SK-N-SH treated with all-trans-retinoic acid at 6 μM for 48 hours (cell line): Measurements from ENCODE around the gene ACTN4.

Source experiments
- ATAC-seq: fragments of 200-7000 bp; cut with Tn5 transposase; 3 replicates; pipeline ENCODE4 v1.9.1; 2020; ENCODE audit warnings: mild to moderate bottlenecking, moderate library complexity
- ARNTL ChIP-seq: fragments of 450-650 bp; formaldehyde crosslinking; IDR thresholded peaks from 2 replicates; pipeline ENCODE4 v1.5.0; 2020; ENCODE audit warnings: low read depth, mild to moderate bottlenecking, moderate library complexity, borderline replicate concordance
- CSDC2 ChIP-seq: fragments of 250-450 bp; sonication (Bioruptor Pico); IDR thresholded peaks from 2 replicates; pipeline ENCODE4 v1.5.0; 2020; ENCODE audit warnings: mild to moderate bottlenecking, moderate library complexity
- ESRRG ChIP-seq: fragments of 250-450 bp; sonication (Bioruptor Pico); IDR thresholded peaks from 2 replicates; pipeline ENCODE4 v1.6.1; 2021; ENCODE audit warnings: mild to moderate bottlenecking
- GLIS3 ChIP-seq: fragments of 250-450 bp; sonication (Bioruptor Pico); IDR thresholded peaks from 2 replicates; pipeline ENCODE4 v1.5.0; 2020; ENCODE audit warnings: mild to moderate bottlenecking, moderate library complexity
- ISL1 ChIP-seq: fragments of 250-450 bp; sonication (Bioruptor Pico); IDR thresholded peaks from 2 replicates; pipeline ENCODE4 v2.1.2; 2022; ENCODE audit warnings: mild to moderate bottlenecking, moderate library complexity
- OSR1 ChIP-seq: fragments of 250-450 bp; sonication (Bioruptor Pico); IDR thresholded peaks from 2 replicates; pipeline ENCODE4 v1.8.0; 2022; ENCODE audit warnings: moderate library complexity, mild to moderate bottlenecking, inconsistent platforms
- PPARA ChIP-seq: fragments of 250-450 bp; sonication (Bioruptor Pico); IDR thresholded peaks from 2 replicates; pipeline ENCODE4 v1.5.0; 2020; ENCODE audit warnings: mild to moderate bottlenecking, borderline replicate concordance
- RARB ChIP-seq: fragments of 250-450 bp; sonication (Bioruptor Pico); IDR thresholded peaks from 2 replicates; pipeline ENCODE4 v1.8.0; 2021; ENCODE audit warnings: mild to moderate bottlenecking, moderate library complexity
- SNAI2 ChIP-seq: fragments of 250-450 bp; sonication (Bioruptor Pico); IDR thresholded peaks from 2 replicates; pipeline ENCODE4 v1.5.0; 2020; ENCODE audit warnings: mild to moderate bottlenecking, moderate library complexity
- TCF4 ChIP-seq: fragments of 250-450 bp; sonication (Bioruptor Pico); IDR thresholded peaks from 2 replicates; pipeline ENCODE4 v1.8.0; 2021; ENCODE audit warnings: mild to moderate bottlenecking, moderate library complexity, borderline replicate concordance
- TOX ChIP-seq: fragments of 250-450 bp; sonication (Bioruptor Pico); IDR thresholded peaks from 2 replicates; pipeline ENCODE4 v1.8.0; 2021; ENCODE audit warnings: mild to moderate bottlenecking, moderate library complexity, borderline replicate concordance
- ZC3H10 ChIP-seq: fragments of 250-450 bp; sonication (Bioruptor Pico); IDR thresholded peaks from 2 replicates; pipeline ENCODE4 v1.5.1; 2021; ENCODE audit warnings: mild to moderate bottlenecking, moderate library complexity
- ZFP30 ChIP-seq: fragments of 450-650 bp; formaldehyde crosslinking; IDR thresholded peaks from 2 replicates; pipeline ENCODE4 v1.5.0; 2022; ENCODE audit warnings: mild to moderate bottlenecking, moderate library complexity
- ZNF565 ChIP-seq: fragments of 450-650 bp; formaldehyde crosslinking; conservative IDR thresholded peaks from 2 replicates; pipeline ENCODE4 v1.5.0; 2020; ENCODE audit warnings: low read depth, mild to moderate bottlenecking, moderate library complexity
- ZNF70 ChIP-seq: fragments of 450-650 bp; formaldehyde crosslinking; IDR thresholded peaks from 2 replicates; pipeline ENCODE4 v1.5.0; 2020; ENCODE audit warnings: mild to moderate bottlenecking, moderate library complexity
- ZNF8 ChIP-seq: fragments of 450-650 bp; formaldehyde crosslinking; IDR thresholded peaks from 2 replicates; pipeline ENCODE4 v1.5.0; 2020; ENCODE audit warnings: mild to moderate bottlenecking, moderate library complexity
- TF ChIP-seq, protein P1 (sequence below): fragments of 250-450 bp; sonication (Bioruptor Pico); IDR thresholded peaks from 2 replicates; pipeline ENCODE4 v1.5.1; 2020; ENCODE audit warnings: low read depth, mild to moderate bottlenecking, moderate library complexity
- TF ChIP-seq, protein P2 (sequence below): fragments of 250-450 bp; sonication (Bioruptor Pico); IDR thresholded peaks from 2 replicates; pipeline ENCODE4 v1.8.0; 2020; ENCODE audit warnings: mild to moderate bottlenecking, moderate library complexity, borderline replicate concordance
- TF ChIP-seq, protein P3 (sequence below): fragments of 250-450 bp; sonication (Bioruptor Pico); IDR thresholded peaks from 2 replicates; pipeline ENCODE4 v1.5.1; 2021; ENCODE audit warnings: mild to moderate bottlenecking, moderate library complexity
- TF ChIP-seq, protein P4 (sequence below): fragments of 250-450 bp; sonication (Bioruptor Pico); IDR thresholded peaks from 2 replicates; pipeline ENCODE4 v1.5.0; 2020; ENCODE audit warnings: mild to moderate bottlenecking, moderate library complexity
- TF ChIP-seq, protein P5 (sequence below): fragments of 250-450 bp; sonication (Bioruptor Pico); IDR thresholded peaks from 2 replicates; pipeline ENCODE4 v1.8.0; 2021; ENCODE audit warnings: low read depth, mild to moderate bottlenecking, moderate library complexity, borderline replicate concordance

Gene ACTN4

DNA sequence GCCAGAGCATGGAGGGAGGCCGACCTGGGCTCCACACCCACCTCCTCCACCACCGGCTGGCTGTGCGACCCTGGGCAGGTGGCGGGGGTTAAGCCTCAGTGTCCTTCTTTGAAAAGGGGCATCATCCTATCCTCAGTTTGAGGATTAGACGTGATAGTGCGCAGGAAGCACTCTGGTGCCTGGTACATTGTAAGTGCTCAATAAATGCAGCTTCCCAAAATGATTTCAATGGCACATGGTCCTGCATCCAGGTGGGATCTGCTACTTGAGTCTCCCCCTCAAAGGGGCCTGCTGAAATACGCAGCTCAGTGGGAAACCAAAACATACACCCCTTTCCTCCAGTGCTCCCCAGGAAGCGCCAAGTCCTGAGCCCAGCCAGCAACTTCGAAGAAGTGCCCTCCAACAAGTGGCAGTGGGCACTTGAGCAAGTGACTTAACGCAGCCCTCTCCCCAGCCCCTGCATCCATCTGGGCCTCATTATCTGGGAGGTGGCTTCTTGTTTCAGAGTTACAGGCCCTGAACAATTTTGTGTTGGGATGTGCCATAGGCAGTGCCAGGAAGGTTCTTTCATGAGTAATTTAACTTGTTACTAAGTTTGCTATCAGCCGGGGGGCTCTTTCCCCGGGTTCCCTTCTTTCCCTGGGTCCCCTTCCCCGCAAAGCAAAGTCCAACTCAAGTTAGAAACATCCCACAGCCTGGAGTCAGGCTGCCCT is 17.9 kb downstream of the ACTN4 start (continued):
- no peak for TF ChIP-seq ZNF70 (CRISPR knock-in tag)
- TF ChIP-seq TCF4 = no peak
- TF ChIP-seq ISL1 = no peak
- TF ChIP-seq ZNF565 (CRISPR knock-in tag) = no peak
- TF ChIP-seq, protein P1, sequence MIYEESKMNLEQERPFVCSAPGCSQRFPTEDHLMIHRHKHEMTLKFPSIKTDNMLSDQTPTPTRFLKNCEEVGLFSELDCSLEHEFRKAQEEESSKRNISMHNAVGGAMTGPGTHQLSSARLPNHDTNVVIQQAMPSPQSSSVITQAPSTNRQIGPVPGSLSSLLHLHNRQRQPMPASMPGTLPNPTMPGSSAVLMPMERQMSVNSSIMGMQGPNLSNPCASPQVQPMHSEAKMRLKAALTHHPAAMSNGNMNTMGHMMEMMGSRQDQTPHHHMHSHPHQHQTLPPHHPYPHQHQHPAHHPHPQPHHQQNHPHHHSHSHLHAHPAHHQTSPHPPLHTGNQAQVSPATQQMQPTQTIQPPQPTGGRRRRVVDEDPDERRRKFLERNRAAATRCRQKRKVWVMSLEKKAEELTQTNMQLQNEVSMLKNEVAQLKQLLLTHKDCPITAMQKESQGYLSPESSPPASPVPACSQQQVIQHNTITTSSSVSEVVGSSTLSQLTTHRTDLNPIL (CRISPR knock-in tag) = no peak
- TF ChIP-seq ESRRG (CRISPR knock-in tag) = no peak
- TF ChIP-seq OSR1 (CRISPR knock-in tag) = no peak

DNA sequence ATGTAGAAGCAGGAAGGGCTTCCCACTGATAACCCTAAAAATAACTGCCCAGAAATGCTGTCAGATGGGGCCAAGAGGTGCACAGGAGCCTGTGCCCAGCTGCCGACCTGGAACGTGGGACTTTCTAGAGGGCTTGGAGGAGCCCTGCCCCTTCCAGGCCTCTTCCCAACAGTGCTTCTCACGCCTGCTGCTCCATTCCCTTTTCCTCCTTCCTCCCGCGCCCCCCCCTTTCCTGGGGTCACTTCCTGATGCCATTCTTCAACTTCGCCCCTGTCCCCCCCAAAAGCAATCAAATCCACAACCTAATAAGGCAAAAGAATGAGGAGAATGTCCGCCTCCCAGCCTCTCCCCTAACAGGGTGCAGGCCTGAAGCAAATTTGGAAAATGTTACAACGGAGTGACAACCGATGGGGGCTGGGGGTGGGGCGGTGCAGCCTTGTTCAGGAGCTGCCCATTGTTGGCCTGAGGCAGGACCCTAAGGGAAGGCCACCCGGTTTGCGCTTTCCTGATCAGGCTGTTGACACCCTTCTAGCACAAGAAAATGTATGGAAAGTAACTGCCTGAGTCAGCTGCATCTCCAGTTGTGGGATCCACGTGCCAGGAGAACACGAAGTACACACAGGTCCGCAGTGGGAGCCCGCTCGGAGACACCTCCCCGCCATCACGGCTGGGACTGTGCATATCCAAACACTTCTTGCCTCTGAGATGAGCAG is 18.7 kb downstream of the ACTN4 start:
- 0 out of 2 replicates have a peak, but pooled peaks have one; percentile 24 for TF ChIP-seq CSDC2 (CRISPR knock-in tag)
- TF ChIP-seq, protein P2, sequence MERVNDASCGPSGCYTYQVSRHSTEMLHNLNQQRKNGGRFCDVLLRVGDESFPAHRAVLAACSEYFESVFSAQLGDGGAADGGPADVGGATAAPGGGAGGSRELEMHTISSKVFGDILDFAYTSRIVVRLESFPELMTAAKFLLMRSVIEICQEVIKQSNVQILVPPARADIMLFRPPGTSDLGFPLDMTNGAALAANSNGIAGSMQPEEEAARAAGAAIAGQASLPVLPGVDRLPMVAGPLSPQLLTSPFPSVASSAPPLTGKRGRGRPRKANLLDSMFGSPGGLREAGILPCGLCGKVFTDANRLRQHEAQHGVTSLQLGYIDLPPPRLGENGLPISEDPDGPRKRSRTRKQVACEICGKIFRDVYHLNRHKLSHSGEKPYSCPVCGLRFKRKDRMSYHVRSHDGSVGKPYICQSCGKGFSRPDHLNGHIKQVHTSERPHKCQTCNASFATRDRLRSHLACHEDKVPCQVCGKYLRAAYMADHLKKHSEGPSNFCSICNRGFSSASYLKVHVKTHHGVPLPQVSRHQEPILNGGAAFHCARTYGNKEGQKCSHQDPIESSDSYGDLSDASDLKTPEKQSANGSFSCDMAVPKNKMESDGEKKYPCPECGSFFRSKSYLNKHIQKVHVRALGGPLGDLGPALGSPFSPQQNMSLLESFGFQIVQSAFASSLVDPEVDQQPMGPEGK (CRISPR knock-in tag) = peak; percentile 61; the same call in 1 of the 2 replicates
- TF ChIP-seq SNAI2 = no peak
- no peak for TF ChIP-seq ZFP30 (CRISPR knock-in tag)
- TF ChIP-seq RARB (CRISPR knock-in tag) = 0 out of 2 replicates have a peak, but pooled peaks have one; percentile 24
- ATAC-seq = peak; percentile 44

DNA sequence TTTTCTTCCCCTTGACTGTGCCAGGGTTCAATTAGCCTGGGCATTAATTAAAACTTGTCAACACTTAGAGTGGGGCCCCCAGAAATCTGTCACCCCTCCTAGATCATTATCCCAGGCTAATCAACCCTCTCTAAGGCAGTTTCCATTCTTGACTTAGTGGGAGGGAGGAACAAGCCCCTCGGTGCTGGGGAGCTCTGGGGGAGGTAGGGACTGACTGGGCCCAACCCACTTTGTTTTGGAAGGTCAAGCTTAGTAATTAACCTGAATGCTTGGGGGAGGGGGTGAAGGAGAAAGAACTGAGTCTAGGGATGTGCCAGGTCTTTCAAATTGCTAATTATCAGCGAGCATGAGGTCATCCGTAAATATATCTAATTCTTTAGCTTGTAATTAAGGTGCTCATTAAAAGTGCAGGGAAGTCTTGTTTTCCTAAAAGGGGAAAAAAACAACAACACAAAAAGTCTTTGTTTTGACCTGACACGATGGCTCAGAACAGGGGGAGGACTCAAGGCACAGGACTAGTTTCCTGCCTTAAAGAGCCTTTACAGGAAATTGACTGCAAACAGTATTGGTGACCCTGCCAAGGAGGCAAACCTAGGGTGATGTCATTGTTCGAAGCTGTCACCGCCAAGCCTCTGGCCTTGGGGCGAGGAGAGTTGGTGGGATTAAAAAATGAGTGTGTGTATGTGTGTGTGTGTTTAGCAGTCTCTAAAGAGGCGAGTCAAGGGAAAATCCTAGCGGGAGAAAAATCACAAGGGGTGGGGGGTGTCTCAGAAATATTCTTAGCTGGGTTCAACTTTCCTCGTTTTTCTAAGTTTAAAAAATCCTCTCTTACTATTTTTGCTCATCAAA is 19.4 kb downstream of the ACTN4 start:
- peak; percentile 35 for ATAC-seq

More for the DNA sequence above, 19.4 kb downstream of the ACTN4 start:
- TF ChIP-seq PPARA (CRISPR knock-in tag) (no peak), ARNTL (no peak), SNAI2 (no peak), TCF4 (no peak), TOX (CRISPR knock-in tag) (no peak), ISL1 (no peak; the same call in 1 of the 2 replicates), ZC3H10 (no peak), ZFP30 (CRISPR knock-in tag) (no peak), GLIS3 (CRISPR knock-in tag) (no peak), ZNF8 (CRISPR knock-in tag) (no peak), ZNF70 (CRISPR knock-in tag) (no peak)
- TF ChIP-seq, protein P3, sequence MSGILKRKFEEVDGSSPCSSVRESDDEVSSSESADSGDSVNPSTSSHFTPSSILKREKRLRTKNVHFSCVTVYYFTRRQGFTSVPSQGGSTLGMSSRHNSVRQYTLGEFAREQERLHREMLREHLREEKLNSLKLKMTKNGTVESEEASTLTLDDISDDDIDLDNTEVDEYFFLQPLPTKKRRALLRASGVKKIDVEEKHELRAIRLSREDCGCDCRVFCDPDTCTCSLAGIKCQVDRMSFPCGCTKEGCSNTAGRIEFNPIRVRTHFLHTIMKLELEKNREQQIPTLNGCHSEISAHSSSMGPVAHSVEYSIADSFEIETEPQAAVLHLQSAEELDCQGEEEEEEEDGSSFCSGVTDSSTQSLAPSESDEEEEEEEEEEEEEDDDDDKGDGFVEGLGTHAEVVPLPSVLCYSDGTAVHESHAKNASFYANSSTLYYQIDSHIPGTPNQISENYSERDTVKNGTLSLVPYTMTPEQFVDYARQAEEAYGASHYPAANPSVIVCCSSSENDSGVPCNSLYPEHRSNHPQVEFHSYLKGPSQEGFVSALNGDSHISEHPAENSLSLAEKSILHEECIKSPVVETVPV (CRISPR knock-in tag) = no peak
- TF ChIP-seq, protein P2 (CRISPR knock-in tag) = no peak
- TF ChIP-seq, protein P4, sequence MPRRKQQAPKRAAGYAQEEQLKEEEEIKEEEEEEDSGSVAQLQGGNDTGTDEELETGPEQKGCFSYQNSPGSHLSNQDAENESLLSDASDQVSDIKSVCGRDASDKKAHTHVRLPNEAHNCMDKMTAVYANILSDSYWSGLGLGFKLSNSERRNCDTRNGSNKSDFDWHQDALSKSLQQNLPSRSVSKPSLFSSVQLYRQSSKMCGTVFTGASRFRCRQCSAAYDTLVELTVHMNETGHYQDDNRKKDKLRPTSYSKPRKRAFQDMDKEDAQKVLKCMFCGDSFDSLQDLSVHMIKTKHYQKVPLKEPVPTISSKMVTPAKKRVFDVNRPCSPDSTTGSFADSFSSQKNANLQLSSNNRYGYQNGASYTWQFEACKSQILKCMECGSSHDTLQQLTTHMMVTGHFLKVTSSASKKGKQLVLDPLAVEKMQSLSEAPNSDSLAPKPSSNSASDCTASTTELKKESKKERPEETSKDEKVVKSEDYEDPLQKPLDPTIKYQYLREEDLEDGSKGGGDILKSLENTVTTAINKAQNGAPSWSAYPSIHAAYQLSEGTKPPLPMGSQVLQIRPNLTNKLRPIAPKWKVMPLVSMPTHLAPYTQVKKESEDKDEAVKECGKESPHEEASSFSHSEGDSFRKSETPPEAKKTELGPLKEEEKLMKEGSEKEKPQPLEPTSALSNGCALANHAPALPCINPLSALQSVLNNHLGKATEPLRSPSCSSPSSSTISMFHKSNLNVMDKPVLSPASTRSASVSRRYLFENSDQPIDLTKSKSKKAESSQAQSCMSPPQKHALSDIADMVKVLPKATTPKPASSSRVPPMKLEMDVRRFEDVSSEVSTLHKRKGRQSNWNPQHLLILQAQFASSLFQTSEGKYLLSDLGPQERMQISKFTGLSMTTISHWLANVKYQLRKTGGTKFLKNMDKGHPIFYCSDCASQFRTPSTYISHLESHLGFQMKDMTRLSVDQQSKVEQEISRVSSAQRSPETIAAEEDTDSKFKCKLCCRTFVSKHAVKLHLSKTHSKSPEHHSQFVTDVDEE (CRISPR knock-in tag) = no peak
- TF ChIP-seq, protein P5, sequence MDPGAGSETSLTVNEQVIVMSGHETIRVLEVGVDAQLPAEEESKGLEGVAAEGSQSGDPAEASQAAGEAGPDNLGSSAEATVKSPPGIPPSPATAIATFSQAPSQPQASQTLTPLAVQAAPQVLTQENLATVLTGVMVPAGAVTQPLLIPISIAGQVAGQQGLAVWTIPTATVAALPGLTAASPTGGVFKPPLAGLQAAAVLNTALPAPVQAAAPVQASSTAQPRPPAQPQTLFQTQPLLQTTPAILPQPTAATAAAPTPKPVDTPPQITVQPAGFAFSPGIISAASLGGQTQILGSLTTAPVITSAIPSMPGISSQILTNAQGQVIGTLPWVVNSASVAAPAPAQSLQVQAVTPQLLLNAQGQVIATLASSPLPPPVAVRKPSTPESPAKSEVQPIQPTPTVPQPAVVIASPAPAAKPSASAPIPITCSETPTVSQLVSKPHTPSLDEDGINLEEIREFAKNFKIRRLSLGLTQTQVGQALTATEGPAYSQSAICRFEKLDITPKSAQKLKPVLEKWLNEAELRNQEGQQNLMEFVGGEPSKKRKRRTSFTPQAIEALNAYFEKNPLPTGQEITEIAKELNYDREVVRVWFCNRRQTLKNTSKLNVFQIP (CRISPR knock-in tag) = no peak
- TF ChIP-seq, protein P1 (CRISPR knock-in tag) = no peak
